ENCODE results near the gene KIZ. TPM values are rescaled to one million over a fixed set of nuclear protein-coding genes. Genes with fewer than 3 reads are reported as not detected.

Gene KIZ
- total RNA-seq: 10 to 100 TPM; 31.3 to 79.4 (median 50.8) TPM

- Histone ChIP-seq H3K9me3 (no peaks in the 10 kb centered on the region), H3K27ac (peak within 1 kb of the TSS; percentile 76 to 88 (median 80)), H3K36me3 (no peaks in the 10 kb centered on the region), H3K4me1 (peaks cover 0 to 5% (median 2%) of the 10 kb centered on the region in 4 donors), H3K27me3 (no peaks in the 10 kb centered on the region), H3K4me3 (peak within 1 kb of the TSS; percentile 81 to 91 (median 84))
- TF ChIP-seq CTCF (IDR thresholded peaks at IDR 0.05) (peak in 5 of 6 experiments; percentile 47 to 71 (median 59)), POLR2A (IDR thresholded peaks at IDR 0.05) (peak; percentile 61 to 84)
- DNase-seq: peak; percentile 95 to 99 (median 98)
These were observed at the start of gene KIZ for GRCh38 chr20:21125849-21126580. KIZ (plus strand) TSS chr20:21126082; CDS start chr20:21126116, 34 bp downstream.

- Histone ChIP-seq H3K36me3 (no peaks in the 10 kb centered on the region), H3K9me3 (no peaks in the 10 kb centered on the region), H3K4me1 (no peaks in the 10 kb centered on the region), H3K4me3 (no peak overlapping the region), H3K27me3 (no peaks in the 10 kb centered on the region), H3K27ac (no peak overlapping the region)
- no peak for DNase-seq
- TF ChIP-seq POLR2A (IDR thresholded peaks at IDR 0.05): no peak
- no peak for TF ChIP-seq CTCF (IDR thresholded peaks at IDR 0.05)
These were observed 48.0 kb upstream of the KIZ start for GRCh38 chr20:21077809-21078345.

- Histone ChIP-seq H3K9me3 (no peaks in the 10 kb centered on the region), H3K4me3 (no peak overlapping the region), H3K27ac (no peak overlapping the region), H3K27me3 (no peaks in the 10 kb centered on the region), H3K4me1 (no peaks in the 10 kb centered on the region), H3K36me3 (no peaks in the 10 kb centered on the region)
- DNase-seq: no peak
- no peak for TF ChIP-seq CTCF (IDR thresholded peaks at IDR 0.05)
- TF ChIP-seq POLR2A (IDR thresholded peaks at IDR 0.05): no peak
These were observed 43.3 kb upstream of the KIZ start for GRCh38 chr20:21082584-21082983.

- H3K27me3 ChIP-seq: no peaks in the 10 kb centered on the region
- no peaks in the 10 kb centered on the region for H3K36me3 ChIP-seq
- no peaks in the 10 kb centered on the region for H3K4me1 ChIP-seq
- no peak overlapping the region for H3K4me3 ChIP-seq
- TF ChIP-seq POLR2A (IDR thresholded peaks at IDR 0.05): no peak
- no peak for TF ChIP-seq CTCF (IDR thresholded peaks at IDR 0.05)
- no peaks in the 10 kb centered on the region for H3K9me3 ChIP-seq
- H3K27ac ChIP-seq: no peak overlapping the region
- no peak for DNase-seq
These were observed 42.0 kb upstream of the KIZ start for GRCh38 chr20:21083825-21084325.

- Histone ChIP-seq H3K4me3 (no peak overlapping the region), H3K9me3 (no peaks in the 10 kb centered on the region), H3K4me1 (no peaks in the 10 kb centered on the region), H3K27me3 (no peaks in the 10 kb centered on the region), H3K27ac (no peak overlapping the region), H3K36me3 (no peaks in the 10 kb centered on the region)
- DNase-seq: no peak
- TF ChIP-seq CTCF (IDR thresholded peaks at IDR 0.05) (no peak), POLR2A (IDR thresholded peaks at IDR 0.05) (no peak)
These were observed 37.9 kb upstream of the KIZ start for GRCh38 chr20:21087862-21088540.
